Measurements from ENCODE around the gene VPS13D.

DNA sequence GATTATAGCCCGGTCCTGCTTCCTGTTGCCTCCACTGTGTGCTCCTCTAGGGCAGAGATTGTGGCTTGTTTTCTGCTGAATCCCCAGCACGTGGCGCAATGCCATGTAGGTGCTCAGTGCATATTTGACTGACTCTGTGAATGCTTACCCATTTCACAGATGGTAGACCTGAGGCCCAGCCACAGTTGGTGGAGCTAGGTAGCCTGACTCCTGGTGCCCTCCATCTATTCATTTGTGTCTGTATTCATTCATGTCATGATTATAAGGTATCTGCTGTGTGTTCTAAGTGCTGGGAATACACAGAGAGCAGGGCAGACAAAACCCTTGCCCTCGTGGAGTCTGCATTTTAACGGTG is 40.5 kb upstream of the VPS13D start:
- TF ChIP-seq, protein P1, sequence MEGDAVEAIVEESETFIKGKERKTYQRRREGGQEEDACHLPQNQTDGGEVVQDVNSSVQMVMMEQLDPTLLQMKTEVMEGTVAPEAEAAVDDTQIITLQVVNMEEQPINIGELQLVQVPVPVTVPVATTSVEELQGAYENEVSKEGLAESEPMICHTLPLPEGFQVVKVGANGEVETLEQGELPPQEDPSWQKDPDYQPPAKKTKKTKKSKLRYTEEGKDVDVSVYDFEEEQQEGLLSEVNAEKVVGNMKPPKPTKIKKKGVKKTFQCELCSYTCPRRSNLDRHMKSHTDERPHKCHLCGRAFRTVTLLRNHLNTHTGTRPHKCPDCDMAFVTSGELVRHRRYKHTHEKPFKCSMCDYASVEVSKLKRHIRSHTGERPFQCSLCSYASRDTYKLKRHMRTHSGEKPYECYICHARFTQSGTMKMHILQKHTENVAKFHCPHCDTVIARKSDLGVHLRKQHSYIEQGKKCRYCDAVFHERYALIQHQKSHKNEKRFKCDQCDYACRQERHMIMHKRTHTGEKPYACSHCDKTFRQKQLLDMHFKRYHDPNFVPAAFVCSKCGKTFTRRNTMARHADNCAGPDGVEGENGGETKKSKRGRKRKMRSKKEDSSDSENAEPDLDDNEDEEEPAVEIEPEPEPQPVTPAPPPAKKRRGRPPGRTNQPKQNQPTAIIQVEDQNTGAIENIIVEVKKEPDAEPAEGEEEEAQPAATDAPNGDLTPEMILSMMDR (IDR thresholded peaks at IDR 0.05; ENCODE audit: low read depth, low read length, poor library complexity, severe bottlenecking): no peak
- no peak for TF ChIP-seq EZH2phosphoT487 (IDR thresholded peaks at IDR 0.05; ENCODE audit: borderline replicate concordance, low read length)

All from DOHH2 (cell line).